ENCODE results near the gene SLC48A1. TPM values are rescaled to one million over a fixed set of nuclear protein-coding genes. Genes with fewer than 3 reads are reported as not detected.

Gene SLC48A1
- total and polyA plus RNA-seq, 2 donors (not counting 1 experiment from before 2014, with no cell fraction given): 9.0 to 18.7 TPM

- Histone ChIP-seq H3K36me3 (ENCODE audit: control insufficient read depth, insufficient read depth, low read length) (peaks cover 43% of the 10 kb centered on the region), H3K9ac (ENCODE audit: insufficient read depth, low read length) (no peak overlapping the region), H4K20me1 (ENCODE audit: control insufficient read depth, extremely low read depth, insufficient read depth, low read length) (no peaks in the 10 kb centered on the region), H3K4me1 (ENCODE audit: control insufficient read depth, extremely low read depth, insufficient read depth, low read length) (no peaks in the 10 kb centered on the region), H3K27me3 (ENCODE audit: control insufficient read depth, insufficient read depth, low read length) (no peaks in the 10 kb centered on the region), H3K9me3 (ENCODE audit: control insufficient read depth, insufficient read depth, low read depth, low read length) (no peaks in the 10 kb centered on the region), H3K4me2 (ENCODE audit: extremely low read depth, insufficient read depth, low read length) (no peak overlapping the region), H3K79me2 (ENCODE audit: control insufficient read depth, insufficient read depth, low read length) (peaks cover 39% of the 10 kb centered on the region), H2AFZ (ENCODE audit: low read length) (no peak overlapping the region), H3K4me3 (replicated peaks in 1 of 4; ENCODE audit: control extremely low read depth in 1 of 4, insufficient read depth in 1 of 4, low read depth in 3 of 4, low read length in 4 of 4) (no peak overlapping the region), H3K27ac (ENCODE audit: insufficient read depth, low read length) (no peak overlapping the region)
- TF ChIP-seq EZH2 (IDR thresholded peaks at IDR 0.05; ENCODE audit: low read length, missing control alignments): no peak
- TF ChIP-seq CTCF (conservative IDR thresholded peaks at IDR 0.05 in 1 of 2, IDR thresholded peaks at IDR 0.05 in 1 of 2; ENCODE audit: low read depth in 1 of 2, low read length in 2 of 2): peak; percentile 9 to 26
- DNase-seq (ENCODE audit: low read depth in 2 of 2): no peak
These were observed 24.4 kb downstream of the SLC48A1 start for GRCh38 chr12:47797441-47797840.

GRCh38 chr12:47798382-47798948, 25.4 kb downstream of the SLC48A1 start:
- H4K20me1 ChIP-seq (ENCODE audit: control insufficient read depth, extremely low read depth, insufficient read depth, low read length): no peaks in the 10 kb centered on the region
- no peak overlapping the region for H3K4me3 ChIP-seq (replicated peaks in 1 of 4; ENCODE audit: control extremely low read depth in 1 of 4, insufficient read depth in 1 of 4, low read depth in 3 of 4, low read length in 4 of 4)
- DNase-seq (ENCODE audit: low read depth in 2 of 2): no peak
- no peaks in the 10 kb centered on the region for H3K9me3 ChIP-seq (ENCODE audit: control insufficient read depth, insufficient read depth, low read depth, low read length)
- H3K4me1 ChIP-seq (ENCODE audit: control insufficient read depth, extremely low read depth, insufficient read depth, low read length): peaks cover 4% of the 10 kb centered on the region
- H3K27ac ChIP-seq (ENCODE audit: insufficient read depth, low read length): no peak overlapping the region
- peaks cover 41% of the 10 kb centered on the region for H3K36me3 ChIP-seq (ENCODE audit: control insufficient read depth, insufficient read depth, low read length)
- no peak overlapping the region for H3K9ac ChIP-seq (ENCODE audit: insufficient read depth, low read length)
- H3K4me2 ChIP-seq (ENCODE audit: extremely low read depth, insufficient read depth, low read length): no peak overlapping the region
- no peak overlapping the region for H2AFZ ChIP-seq (ENCODE audit: low read length)
- no peaks in the 10 kb centered on the region for H3K27me3 ChIP-seq (ENCODE audit: control insufficient read depth, insufficient read depth, low read length)
- H3K79me2 ChIP-seq (ENCODE audit: control insufficient read depth, insufficient read depth, low read length): peaks cover 49% of the 10 kb centered on the region
- TF ChIP-seq CTCF (conservative IDR thresholded peaks at IDR 0.05 in 1 of 2, IDR thresholded peaks at IDR 0.05 in 1 of 2; ENCODE audit: low read depth in 1 of 2, low read length in 2 of 2): no peak
- TF ChIP-seq EZH2 (IDR thresholded peaks at IDR 0.05; ENCODE audit: low read length, missing control alignments): no peak

DNA sequence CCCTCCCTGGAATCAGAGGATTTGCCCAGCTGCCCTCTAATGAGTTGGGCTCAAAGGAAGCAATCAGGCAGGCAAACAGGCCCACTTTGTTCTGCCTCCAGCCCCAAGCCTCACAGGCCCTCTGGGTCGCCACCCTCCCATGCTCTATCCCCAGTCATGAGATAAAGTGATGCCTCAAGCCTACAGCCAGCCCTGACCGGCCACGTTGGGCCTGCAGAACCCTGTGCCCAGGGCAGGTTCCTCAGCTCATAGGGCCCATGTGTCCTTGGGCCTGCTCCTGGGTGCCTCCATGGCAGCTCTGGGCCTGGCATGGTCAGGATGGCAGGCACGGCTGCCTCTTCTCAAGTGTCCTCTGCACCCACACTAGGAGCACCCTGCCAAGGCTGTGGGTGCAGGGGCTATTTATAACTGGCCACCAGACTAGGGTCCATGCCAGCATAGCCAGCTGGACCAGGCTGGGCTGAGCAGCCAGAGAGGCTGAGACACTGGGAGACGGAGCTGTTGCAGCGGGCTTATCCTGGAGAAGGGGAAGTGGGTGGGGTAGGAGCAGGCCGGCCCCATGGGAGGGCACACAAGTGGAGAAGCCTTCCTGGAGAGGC, 26.4 kb downstream of the SLC48A1 start:
- no peak overlapping the region for H3K4me3 ChIP-seq (replicated peaks in 1 of 4; ENCODE audit: control extremely low read depth in 1 of 4, insufficient read depth in 1 of 4, low read depth in 3 of 4, low read length in 4 of 4)
- H3K4me2 ChIP-seq (ENCODE audit: extremely low read depth, insufficient read depth, low read length): no peak overlapping the region
- TF ChIP-seq EZH2 (IDR thresholded peaks at IDR 0.05; ENCODE audit: low read length, missing control alignments) (no peak), CTCF (conservative IDR thresholded peaks at IDR 0.05 in 1 of 2, IDR thresholded peaks at IDR 0.05 in 1 of 2; ENCODE audit: low read depth in 1 of 2, low read length in 2 of 2) (no peak)
- H3K27ac ChIP-seq (ENCODE audit: insufficient read depth, low read length): no peak overlapping the region
- no peaks in the 10 kb centered on the region for H4K20me1 ChIP-seq (ENCODE audit: control insufficient read depth, extremely low read depth, insufficient read depth, low read length)
- H3K4me1 ChIP-seq (ENCODE audit: control insufficient read depth, extremely low read depth, insufficient read depth, low read length): peaks cover 9% of the 10 kb centered on the region
- DNase-seq (ENCODE audit: low read depth in 2 of 2): no peak
- no peak overlapping the region for H2AFZ ChIP-seq (ENCODE audit: low read length)
- no peak overlapping the region for H3K9ac ChIP-seq (ENCODE audit: insufficient read depth, low read length)
- peaks cover 59% of the 10 kb centered on the region for H3K79me2 ChIP-seq (ENCODE audit: control insufficient read depth, insufficient read depth, low read length)
- no peaks in the 10 kb centered on the region for H3K27me3 ChIP-seq (ENCODE audit: control insufficient read depth, insufficient read depth, low read length)
- no peaks in the 10 kb centered on the region for H3K9me3 ChIP-seq (ENCODE audit: control insufficient read depth, insufficient read depth, low read depth, low read length)
- peaks cover 35% of the 10 kb centered on the region for H3K36me3 ChIP-seq (ENCODE audit: control insufficient read depth, insufficient read depth, low read length)
